ENCODE results near the gene DENND2C.

DNA sequence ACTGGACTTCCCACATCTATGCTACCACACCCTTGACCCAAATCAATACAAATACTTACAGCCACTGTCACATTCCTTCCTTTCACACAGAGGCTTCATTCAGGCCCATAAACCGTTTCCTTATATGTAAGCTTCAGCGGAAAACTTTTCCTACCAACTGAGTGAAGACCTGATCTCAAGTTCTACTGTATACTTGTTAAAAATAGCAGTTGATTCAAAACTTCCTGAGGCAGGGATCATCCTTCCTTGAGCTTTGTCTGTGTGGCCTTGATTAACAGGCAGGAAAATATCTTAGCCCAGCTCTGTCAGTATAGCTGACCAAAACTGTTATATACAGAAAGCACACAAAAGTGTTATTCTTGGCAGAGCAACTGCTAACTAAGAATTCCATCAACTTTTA lies 42.7 kb downstream of the DENND2C start:
- TF ChIP-seq, protein P1, sequence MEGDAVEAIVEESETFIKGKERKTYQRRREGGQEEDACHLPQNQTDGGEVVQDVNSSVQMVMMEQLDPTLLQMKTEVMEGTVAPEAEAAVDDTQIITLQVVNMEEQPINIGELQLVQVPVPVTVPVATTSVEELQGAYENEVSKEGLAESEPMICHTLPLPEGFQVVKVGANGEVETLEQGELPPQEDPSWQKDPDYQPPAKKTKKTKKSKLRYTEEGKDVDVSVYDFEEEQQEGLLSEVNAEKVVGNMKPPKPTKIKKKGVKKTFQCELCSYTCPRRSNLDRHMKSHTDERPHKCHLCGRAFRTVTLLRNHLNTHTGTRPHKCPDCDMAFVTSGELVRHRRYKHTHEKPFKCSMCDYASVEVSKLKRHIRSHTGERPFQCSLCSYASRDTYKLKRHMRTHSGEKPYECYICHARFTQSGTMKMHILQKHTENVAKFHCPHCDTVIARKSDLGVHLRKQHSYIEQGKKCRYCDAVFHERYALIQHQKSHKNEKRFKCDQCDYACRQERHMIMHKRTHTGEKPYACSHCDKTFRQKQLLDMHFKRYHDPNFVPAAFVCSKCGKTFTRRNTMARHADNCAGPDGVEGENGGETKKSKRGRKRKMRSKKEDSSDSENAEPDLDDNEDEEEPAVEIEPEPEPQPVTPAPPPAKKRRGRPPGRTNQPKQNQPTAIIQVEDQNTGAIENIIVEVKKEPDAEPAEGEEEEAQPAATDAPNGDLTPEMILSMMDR (IDR thresholded peaks at IDR 0.05), result no peak
- TF ChIP-seq POLR2AphosphoS5 (IDR thresholded peaks at IDR 0.05), result no peak
- no peak for TF ChIP-seq POLR2A (IDR thresholded peaks at IDR 0.05)
